GM18951 (cell line): Measurements from ENCODE around the gene UTY.

Experiments
- POLR2A ChIP-seq: IDR thresholded peaks from 4 replicates; pipeline ENCODE4 v1.6.1; 2011; ENCODE audit warnings: mild to moderate bottlenecking; ENCODE audit not compliant: insufficient read length, insufficient read depth; ENCODE audit errors: extremely low read depth
- in situ Hi-C: fragments of 300-500 bp; cut with MboI; formaldehyde crosslinking; loops from one replicate; pipeline ENCODE4 v1.12.0; 2022; ENCODE audit warnings: low sequenced_read_pairs, mixed read lengths, inconsistent platforms; ENCODE audit not compliant: unreplicated experiment

Gene UTY

DNA sequence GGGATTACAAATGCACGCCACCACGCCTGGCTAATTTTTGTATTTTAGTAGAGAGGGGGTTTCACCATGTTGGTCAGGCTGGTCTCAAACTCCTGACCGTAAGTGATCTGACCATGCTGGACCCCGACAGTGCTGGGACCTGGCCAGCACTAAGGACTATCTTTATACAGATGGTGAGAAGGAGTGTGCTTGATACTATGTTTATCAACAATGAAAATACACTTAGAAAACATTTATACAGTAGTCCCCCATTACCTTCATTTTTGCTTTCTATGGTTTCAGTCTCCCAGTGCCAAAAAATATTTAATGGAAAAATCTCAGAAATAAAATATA, 111.4 kb downstream of the UTY start:
- in situ Hi-C loops: no loop called here
- TF ChIP-seq POLR2A: no peak

DNA sequence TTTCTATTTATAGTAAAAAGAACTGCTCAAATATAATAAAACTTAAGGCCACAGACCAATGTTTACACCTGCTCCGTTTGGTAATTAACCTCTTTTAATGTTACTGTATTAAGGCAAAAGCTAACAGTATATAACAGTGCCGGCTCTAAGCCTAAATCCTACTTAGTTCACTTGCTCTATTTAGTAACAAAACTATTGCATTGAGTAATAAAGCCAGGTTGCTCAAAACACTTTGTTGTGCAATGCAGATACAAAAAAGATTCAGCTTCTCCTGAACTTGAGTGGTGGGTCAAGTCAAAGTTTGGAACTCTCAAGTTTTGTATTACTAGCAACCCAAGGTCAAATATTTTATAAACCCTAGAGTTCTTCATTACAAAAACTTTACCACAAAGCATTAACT, 116.2 kb downstream of the UTY start:
- TF ChIP-seq POLR2A: no peak
- in situ Hi-C loops: no loop called here

DNA sequence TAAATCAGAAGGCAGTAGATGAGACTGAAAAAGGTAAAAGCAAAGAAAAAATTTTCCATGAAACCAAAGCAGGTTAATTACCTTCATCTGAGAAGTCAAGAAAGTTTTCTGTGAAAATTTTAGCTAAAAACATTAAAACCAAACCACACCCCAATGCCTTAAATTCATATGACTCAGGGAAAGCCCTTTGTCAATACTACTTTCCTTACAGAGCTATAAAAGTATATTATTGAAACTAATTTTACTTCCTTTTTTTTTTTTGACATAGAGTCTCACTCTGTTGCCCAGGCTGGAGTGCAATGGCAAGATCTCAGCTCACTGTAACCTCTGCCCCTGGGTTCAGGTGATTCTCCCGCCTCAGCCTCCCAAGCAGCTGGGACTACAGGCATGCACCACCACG, 117.2 kb downstream of the UTY start:
- in situ Hi-C loops: no loop called here
- no peak for TF ChIP-seq POLR2A

DNA sequence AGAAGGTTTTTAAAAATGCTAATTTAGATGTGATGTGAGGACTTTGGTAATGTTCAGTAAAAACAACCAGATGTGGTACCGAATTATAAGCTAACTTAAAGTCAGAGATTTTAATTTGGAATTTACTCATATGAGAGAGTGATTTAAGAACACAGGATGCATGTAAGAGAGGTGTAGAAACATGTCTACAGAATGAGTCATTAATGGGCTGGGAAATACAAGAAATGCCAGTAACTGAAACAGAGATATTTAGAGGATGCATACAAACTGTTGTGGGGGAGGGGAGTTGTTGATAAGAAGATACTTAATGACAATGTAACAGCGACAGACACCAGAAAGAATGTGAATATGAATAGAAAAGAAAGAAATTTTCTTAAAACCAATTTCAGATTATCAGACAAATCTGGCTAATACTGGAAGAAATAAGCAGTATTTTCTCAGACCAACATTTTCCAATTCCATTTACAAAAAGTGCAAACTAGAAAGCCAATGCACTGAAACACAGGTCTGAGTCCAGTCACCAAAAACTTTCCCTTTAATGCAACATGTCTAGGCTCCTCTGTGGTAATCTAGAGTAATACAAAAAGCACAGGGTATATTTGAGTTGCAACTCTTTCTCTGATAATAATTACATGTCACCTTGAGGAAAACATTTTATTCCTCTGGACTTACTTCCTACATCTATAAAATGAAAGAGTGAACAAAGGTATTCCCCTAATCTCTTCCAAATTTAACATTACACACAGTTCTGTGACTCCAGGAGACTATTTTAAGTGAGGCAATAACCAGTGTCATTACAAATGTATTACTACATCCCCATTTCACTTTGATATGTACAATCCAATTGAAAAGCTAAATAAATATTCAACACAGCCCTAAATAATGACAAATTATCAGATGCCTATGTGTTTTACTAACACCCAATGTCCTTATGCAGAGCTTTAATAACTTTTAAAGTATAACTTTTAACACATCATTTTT, 117.9 kb downstream of the UTY start:
- in situ Hi-C loops: no loop called here
- TF ChIP-seq POLR2A: no peak

DNA sequence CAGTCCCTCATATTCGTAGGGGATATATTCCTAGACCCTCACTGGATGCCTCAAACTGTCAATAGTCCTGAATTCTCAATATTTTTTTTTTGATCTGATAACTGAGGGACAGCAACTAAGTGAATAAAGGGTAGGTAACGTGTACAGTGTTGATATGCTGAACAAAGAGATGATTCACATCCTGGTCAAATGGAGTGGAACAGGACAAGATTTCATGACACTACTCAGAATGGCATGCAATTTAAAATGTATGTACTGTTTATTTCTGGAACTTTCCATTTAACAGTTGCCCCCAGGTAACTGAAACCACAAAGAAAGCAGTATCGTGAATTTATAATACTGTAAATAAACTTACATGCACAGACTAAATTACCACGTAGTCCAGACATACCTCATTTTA, 128.4 kb downstream of the UTY start:
- in situ Hi-C loops: no loop called here
- TF ChIP-seq POLR2A: no peak

DNA sequence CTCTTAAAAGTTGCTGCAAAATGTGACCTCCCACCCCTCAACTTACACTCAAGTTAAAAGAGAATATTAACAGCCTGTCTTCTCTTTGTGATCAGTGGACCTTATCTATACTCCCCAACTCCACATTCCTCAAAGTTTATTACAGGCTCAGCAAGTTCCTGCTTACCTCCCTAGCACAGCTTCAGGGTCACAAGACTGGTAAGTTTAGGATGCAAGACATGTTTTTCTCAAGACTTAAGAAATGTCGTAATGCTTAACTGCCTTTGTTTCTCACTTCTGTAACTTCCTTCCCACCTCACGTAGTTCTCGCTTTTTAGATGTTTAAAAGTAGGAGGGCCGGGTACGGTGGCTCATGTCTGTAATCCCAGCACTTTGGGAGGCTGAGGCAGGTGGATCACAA, 132.7 kb downstream of the UTY start:
- TF ChIP-seq POLR2A: no peak
- in situ Hi-C loops: no loop called here

DNA sequence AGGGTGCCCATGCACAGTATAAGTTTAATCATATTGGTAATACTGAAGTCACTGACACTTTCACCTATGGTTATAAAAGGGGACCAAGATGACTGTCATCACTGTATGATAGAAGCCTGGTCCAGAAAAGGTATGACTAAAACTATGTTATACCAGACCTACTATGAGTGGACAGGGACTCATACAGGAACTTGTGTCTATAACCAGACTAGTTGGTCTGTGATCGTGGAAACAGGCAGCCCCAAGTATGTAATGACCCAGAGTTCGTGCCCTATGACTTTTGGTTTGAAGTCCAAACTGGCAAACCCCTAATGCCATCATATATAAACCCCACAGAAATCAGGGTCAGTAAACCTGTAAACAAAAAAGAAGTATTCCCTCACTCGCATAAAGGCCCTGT, 134.3 kb downstream of the UTY start:
- in situ Hi-C loops: no loop called here
- no peak for TF ChIP-seq POLR2A

DNA sequence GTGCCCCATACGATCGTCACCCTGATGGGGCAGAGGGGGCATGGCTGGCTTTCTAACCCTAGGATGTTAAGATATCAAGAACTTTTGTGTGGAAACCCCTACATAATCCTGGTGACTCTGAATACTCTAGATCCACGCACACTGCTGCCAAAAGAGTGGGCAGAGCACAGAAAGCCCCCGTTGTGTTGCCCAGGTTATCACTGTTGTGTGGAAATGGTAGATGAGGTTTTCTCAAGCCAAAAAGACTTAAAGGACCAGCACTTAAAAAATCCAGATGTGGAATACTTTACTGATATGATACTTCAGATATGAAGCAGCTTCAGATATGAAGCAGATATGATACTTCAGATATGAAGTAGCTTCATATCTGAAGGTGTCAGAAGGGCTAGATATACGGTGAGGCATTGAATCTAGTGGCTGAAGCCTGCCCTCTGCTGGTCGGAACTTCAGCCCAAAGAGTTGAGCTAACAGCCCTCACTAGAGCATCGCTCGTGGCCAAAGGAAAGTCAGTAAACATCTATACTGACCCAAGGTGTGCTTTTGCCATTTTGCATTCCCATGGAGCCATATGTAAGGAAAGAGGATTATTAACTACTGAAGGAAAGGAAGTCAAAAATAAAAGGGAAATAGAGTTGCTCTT, 136.4 kb downstream of the UTY start:
- no peak for TF ChIP-seq POLR2A
- in situ Hi-C loops: no loop called here

DNA sequence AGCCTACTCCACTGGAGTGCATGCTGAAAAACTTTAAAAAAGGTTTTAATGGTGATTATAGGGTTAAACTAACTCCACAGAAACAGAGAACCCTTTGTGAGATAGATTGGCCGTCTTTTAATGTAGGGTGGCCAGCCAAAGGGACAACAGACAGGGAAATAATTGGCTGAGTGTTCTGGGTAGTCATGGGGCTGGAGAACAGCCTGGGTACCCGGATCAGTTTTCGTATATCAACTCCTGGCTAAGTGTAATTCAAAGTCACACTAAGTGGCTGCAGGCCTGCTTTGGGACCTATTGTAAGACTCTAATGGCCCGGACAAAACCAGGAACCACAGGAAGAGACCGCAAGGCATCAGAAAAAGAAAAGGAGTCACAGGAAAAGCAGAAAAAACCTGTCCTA, 139.9 kb downstream of the UTY start:
- in situ Hi-C loops: no loop called here
- no peak for TF ChIP-seq POLR2A

DNA sequence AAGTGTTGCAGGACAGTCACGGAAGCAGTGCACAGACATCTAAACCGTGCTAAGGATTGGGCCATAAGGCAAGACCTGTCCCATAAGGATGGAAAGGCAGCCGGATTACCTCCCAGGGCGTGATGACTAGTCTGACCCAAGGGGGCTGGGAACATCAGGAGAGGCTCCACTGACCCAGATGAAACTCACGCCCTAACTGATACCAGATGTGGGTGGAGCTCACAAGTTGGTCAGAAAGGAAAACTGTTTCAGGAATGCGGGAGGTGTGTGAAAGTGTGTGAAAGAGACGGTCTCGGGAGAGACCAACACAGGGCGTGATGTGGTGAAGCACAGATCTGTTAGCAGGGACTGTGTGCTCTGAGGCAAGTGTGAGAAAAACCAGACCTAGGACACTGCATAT, 140.5 kb downstream of the UTY start:
- in situ Hi-C loops: no loop called here
- TF ChIP-seq POLR2A: no peak

DNA sequence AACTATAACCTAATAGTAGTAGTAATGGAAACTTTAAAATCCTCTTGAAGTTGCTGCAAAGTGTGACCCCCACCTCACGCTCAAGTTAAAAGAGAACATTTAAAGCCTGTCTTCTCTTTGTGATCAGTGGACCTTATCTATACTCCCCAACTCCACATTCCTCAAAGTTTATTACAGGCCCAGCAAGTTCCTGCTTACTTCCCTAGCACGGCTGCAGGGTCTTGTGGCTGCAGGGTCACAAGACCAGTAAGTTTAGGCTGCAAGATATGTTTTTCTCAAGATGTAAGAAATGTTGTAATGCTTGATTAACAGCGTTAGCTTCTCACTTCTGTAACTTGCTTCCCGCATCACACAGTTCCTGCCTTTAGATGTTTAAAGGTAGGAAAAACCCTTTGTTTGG, 141.1 kb downstream of the UTY start:
- no peak for TF ChIP-seq POLR2A
- in situ Hi-C loops: no loop called here

DNA sequence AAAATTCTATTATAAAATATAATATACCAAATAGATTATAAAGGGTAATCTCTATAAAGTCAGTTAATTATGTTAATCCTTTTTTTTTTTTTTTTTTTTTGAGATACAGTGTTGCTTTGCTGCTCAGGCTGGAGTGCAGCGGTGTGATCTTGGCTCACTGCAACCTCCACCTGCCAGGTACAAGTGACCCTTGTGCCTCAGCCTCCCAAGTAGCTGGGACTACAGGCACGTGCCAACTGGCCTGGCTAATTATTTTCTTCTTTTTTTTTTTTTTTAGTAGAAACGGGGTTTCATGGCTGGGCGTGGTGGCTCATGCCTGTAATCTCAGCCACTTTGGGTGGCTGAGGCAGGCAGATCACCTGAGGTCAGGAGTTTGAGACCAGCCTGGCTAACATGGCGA, 141.9 kb downstream of the UTY start:
- in situ Hi-C loops: no loop called here
- no peak for TF ChIP-seq POLR2A

DNA sequence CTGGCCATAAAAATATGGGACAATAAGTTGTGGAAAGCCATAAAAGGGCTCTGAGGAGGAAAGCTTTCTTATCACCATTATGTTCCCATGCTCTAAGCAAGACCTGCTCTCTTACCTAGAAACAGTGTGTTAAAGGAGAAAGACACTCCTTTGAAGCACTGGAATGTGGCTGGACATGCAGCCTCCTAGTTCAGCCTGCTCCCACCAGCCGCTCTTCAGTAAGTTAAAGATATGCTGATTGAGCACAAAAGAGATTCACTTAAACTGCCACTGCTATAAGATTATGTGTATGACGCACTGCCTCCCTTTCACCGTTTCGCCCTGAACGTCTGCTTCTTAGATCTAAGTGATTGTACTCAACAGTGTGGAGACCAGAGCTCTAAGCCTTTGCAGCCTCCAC, 146.0 kb downstream of the UTY start:
- in situ Hi-C loops: no loop called here
- no peak for TF ChIP-seq POLR2A

DNA sequence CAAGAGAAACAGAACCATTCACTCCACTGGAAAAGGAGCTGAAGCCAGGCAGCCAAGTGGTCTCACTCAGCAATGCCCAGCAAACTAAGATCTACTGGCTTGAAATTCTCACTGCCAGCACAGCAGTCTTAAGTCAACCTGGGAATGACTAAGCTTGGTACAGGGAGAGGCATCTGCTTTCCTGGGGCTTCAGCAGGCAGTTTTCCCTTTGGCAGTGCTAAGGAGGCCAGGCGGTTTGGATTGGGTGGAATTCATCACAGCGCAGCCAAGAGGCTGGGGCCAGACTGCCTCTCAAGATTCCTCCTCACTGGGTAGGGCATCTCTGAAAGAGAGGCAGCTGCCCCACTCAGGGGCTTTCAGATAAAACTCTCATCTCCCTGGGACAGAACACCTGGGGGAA, 149.2 kb downstream of the UTY start:
- in situ Hi-C loops: no loop called here
- no peak for TF ChIP-seq POLR2A
